Measurements from ENCODE around the gene PBX4. TPM values are rescaled to one million over a fixed set of nuclear protein-coding genes. Genes with fewer than 3 reads are reported as not detected.

PBX4 gene
- total RNA-seq, 4 donors from 2014 or later = 2.2 to 10.1 (median 3.5) TPM

DNA sequence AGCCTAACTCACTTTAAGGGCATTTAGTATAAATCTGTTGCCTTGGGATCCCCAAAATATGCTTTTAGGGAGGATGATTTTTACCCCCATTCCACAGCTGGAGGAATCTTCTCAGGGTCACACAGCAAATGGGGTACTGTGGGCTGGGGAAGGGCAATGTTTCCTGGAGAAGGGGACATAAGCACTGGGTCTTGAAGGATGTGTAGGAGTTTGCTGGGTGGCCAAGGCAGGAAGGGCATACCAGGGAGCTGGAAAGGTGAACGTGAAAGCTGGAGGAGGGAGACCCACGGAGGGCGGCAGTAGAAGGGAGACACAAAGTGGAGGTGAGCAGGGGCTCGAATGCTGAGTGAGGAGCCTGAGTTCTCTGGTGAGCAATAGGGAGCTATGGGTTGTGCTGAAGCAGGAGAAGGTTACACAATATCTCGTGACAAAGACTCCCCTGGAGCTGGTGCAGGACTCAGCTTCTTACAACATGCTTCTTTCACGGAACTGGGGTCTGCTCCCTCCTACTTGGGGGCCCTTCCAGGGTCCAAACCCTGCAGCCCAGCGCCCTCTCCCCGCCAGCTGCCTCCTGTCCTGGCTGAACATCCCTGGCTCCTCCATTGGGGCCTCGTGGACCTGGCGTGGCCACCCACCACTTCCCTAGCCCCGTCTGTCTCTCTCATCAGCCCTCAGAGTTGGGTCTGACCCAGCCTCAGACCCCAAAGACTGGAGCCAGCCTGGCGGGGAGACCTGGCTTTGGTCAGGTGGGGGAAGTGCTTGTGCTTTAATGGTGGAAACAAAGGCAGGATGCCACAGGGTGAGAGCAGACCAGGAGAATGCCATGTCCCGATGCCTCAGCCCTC lies 69.3 kb downstream of the PBX4 start:
- TF ChIP-seq, protein P1, sequence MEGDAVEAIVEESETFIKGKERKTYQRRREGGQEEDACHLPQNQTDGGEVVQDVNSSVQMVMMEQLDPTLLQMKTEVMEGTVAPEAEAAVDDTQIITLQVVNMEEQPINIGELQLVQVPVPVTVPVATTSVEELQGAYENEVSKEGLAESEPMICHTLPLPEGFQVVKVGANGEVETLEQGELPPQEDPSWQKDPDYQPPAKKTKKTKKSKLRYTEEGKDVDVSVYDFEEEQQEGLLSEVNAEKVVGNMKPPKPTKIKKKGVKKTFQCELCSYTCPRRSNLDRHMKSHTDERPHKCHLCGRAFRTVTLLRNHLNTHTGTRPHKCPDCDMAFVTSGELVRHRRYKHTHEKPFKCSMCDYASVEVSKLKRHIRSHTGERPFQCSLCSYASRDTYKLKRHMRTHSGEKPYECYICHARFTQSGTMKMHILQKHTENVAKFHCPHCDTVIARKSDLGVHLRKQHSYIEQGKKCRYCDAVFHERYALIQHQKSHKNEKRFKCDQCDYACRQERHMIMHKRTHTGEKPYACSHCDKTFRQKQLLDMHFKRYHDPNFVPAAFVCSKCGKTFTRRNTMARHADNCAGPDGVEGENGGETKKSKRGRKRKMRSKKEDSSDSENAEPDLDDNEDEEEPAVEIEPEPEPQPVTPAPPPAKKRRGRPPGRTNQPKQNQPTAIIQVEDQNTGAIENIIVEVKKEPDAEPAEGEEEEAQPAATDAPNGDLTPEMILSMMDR (IDR thresholded peaks at IDR 0.05) = no peak
- ATAC-seq (ENCODE audit: low FRiP score) = no peak
- DNase-seq (ENCODE audit: low spot score) = no peak

GRCh38 chr19:19547674-19548336 lies 70.7 kb downstream of the PBX4 start:
- TF ChIP-seq, protein P1 (IDR thresholded peaks at IDR 0.05) = no peak
- ATAC-seq (ENCODE audit: low FRiP score) = no peak
- no peak for DNase-seq (ENCODE audit: low spot score)

DNA sequence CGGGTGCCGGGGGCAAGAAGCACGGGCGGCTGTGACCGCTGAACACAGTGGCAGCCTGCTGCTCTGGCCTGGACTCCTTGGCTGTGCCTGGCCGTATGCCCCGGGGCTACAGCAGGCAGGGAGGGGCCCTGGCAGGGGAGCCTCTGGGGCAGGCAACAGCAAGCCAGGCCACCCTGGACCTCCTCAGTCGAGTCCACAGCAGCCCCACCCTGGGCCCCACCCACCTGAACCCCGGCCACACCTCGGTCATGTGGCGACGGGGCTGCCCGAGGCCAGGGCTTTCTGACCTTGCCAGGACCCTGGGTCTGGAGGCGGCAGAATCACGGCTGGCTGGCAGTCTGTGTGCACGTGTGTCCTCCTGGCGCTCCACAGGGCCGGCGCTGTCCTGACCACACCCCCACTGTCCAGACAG lies 71.7 kb downstream of the PBX4 start:
- ATAC-seq (ENCODE audit: low FRiP score) = no peak
- TF ChIP-seq, protein P1 (IDR thresholded peaks at IDR 0.05) = no peak

GRCh38 chr19:19545707-19546106 lies 72.8 kb downstream of the PBX4 start:
- ATAC-seq (ENCODE audit: low FRiP score) = no peak
- TF ChIP-seq, protein P1 (IDR thresholded peaks at IDR 0.05) = no peak
- no peak for DNase-seq (ENCODE audit: low spot score)

More for the DNA sequence above, 71.7 kb downstream of the PBX4 start:
- no peak for DNase-seq (ENCODE audit: low spot score)

DNA sequence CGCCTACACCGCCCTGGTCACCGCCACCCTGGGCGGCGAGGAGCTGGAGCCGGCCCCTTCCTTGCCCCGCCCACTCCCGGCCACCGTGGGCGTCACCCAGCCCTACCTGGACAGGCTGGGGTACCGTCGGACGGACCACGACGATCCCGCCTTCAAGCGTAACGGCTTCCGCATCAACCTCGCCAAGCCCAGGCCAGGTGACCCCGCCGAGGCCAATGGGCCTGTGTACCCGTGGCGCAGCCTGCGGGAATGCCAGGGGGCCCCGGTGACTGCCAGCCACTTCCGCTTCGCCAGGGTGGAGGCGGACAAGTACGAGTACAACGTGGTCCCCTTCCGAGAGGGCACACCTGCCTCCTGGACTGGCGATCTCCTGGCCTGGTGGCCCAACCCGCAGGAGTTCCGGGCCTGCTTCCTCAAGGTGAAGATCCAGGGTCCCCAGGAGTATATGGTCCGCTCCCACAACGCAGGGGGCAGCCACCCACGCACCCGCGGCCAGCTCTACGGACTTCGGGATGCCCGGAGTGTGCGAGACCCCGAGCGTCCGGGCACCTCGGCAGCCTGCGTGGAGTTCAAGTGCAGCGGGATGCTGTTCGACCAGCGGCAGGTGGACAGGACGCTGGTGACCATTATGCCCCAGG lies 73.4 kb downstream of the PBX4 start:
- TF ChIP-seq, protein P1 (IDR thresholded peaks at IDR 0.05) = no peak
- DNase-seq (ENCODE audit: low spot score) (no peak), ATAC-seq (ENCODE audit: low FRiP score) (no peak)

- TF ChIP-seq, protein P1 (IDR thresholded peaks at IDR 0.05) = no peak
- no peak for ATAC-seq (ENCODE audit: low FRiP score)
- DNase-seq (ENCODE audit: low spot score) = no peak
Measured at GRCh38 chr19:19544257-19544953, 74.1 kb downstream of the PBX4 start.

Measured in omental fat pad (tissue), 4 donors.